RWPE2 (cell line): Measurements from ENCODE around the gene EEF2KMT.

Source experiments
- ATAC-seq: fragments of 200-7000 bp; cut with Tn5 transposase; 3 replicates; pipeline ENCODE4 v1.9.1; 2021; ENCODE audit warnings: low read depth
- DNase-seq: peaks from one replicate; pipeline ENCODE4 v3.0.0-alpha.2; 2020; ENCODE audit warnings: low spot score
- H3K27ac ChIP-seq: fragments of 450-650 bp; 2 replicates; pipeline ENCODE4 v1.5.1; 2017; ENCODE audit warnings: mild to moderate bottlenecking; ENCODE audit not compliant: poor library complexity, severe bottlenecking
- H3K27me3 ChIP-seq: fragments of 250-450 bp; sonication (Bioruptor Pico); 2 replicates; pipeline ENCODE4 v1.5.1; 2021; ENCODE audit warnings: mild to moderate bottlenecking, moderate library complexity; ENCODE audit not compliant: insufficient read depth, poor library complexity, severe bottlenecking
- H3K36me3 ChIP-seq: fragments of 250-450 bp; sonication (Bioruptor Pico); 2 replicates; pipeline ENCODE4 v1.5.1; 2020; ENCODE audit warnings: low read depth, mild to moderate bottlenecking, moderate library complexity
- H3K4me1 ChIP-seq: fragments of 250-450 bp; sonication (Bioruptor Pico); 2 replicates; pipeline ENCODE4 v1.5.1; 2021; ENCODE audit warnings: mild to moderate bottlenecking, moderate library complexity; ENCODE audit not compliant: insufficient read depth, poor library complexity, severe bottlenecking
- H3K4me3 ChIP-seq: fragments of 250-450 bp; sonication (Bioruptor Pico); 2 replicates; pipeline ENCODE4 v1.5.1; 2021; ENCODE audit warnings: mild to moderate bottlenecking, moderate library complexity; ENCODE audit not compliant: severe bottlenecking
- H3K9me3 ChIP-seq: fragments of 250-450 bp; sonication (Bioruptor Pico); 2 replicates; pipeline ENCODE4 v1.5.1; 2021; ENCODE audit warnings: mild to moderate bottlenecking, moderate library complexity; ENCODE audit not compliant: severe bottlenecking
- CTCF ChIP-seq: fragments of 450-650 bp; IDR thresholded peaks from one replicate; pipeline ENCODE4 v1.5.1; 2017; ENCODE audit warnings: mild to moderate bottlenecking, moderate library complexity; ENCODE audit not compliant: poor library complexity, severe bottlenecking

Gene EEF2KMT

GRCh38 chr16:5035909-5036227 is 61.7 kb downstream of the EEF2KMT start:
- no peak for ATAC-seq
- TF ChIP-seq CTCF: no peak
- H3K27ac ChIP-seq: no peak overlapping the region

More at GRCh38 chr16:5035909-5036227, 61.7 kb downstream of the EEF2KMT start:
- Histone ChIP-seq H3K4me1 (peaks cover 5% of the 10 kb centered on the region), H3K36me3 (no peaks in the 10 kb centered on the region), H3K9me3 (no peaks in the 10 kb centered on the region), H3K27me3 (no peaks in the 10 kb centered on the region), H3K4me3 (no peak overlapping the region)
- no peak for DNase-seq
